ENCODE results near the gene RAB1A.

Gene RAB1A

DNA sequence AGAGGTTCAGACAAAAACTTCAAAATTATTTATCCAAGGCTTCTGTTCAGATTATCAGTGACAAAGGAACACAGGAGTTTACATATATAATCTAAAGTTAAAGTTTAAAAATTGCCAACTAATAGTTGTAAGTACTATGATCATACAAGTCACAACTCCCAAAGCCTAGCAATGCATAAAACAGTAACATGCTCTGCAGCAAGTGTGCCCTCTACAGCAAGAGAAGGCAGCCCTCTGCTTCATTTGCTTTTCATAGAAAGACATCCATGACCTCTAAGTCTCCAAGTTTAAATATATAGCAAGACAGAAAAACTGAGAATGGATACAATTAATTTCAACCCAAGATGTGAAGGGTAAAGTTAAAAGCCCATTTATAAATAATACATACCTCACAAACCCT, 13.3 kb downstream of the RAB1A start:
- DNase-seq (ENCODE audit: insufficient read length, low spot score), result no peak
- no peak for FAIRE-seq
- TF ChIP-seq, protein P1, sequence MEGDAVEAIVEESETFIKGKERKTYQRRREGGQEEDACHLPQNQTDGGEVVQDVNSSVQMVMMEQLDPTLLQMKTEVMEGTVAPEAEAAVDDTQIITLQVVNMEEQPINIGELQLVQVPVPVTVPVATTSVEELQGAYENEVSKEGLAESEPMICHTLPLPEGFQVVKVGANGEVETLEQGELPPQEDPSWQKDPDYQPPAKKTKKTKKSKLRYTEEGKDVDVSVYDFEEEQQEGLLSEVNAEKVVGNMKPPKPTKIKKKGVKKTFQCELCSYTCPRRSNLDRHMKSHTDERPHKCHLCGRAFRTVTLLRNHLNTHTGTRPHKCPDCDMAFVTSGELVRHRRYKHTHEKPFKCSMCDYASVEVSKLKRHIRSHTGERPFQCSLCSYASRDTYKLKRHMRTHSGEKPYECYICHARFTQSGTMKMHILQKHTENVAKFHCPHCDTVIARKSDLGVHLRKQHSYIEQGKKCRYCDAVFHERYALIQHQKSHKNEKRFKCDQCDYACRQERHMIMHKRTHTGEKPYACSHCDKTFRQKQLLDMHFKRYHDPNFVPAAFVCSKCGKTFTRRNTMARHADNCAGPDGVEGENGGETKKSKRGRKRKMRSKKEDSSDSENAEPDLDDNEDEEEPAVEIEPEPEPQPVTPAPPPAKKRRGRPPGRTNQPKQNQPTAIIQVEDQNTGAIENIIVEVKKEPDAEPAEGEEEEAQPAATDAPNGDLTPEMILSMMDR (IDR thresholded peaks at IDR 0.05; ENCODE audit: insufficient read depth, missing control alignments), result no peak

GRCh38 chr2:65114921-65115320, 15.0 kb downstream of the RAB1A start:
- DNase-seq (ENCODE audit: insufficient read length, low spot score) (no peak), FAIRE-seq (no peak)
- TF ChIP-seq, protein P1 (IDR thresholded peaks at IDR 0.05; ENCODE audit: insufficient read depth, missing control alignments), result no peak

GRCh38 chr2:65113816-65114215, 16.1 kb downstream of the RAB1A start:
- no peak for DNase-seq (ENCODE audit: insufficient read length, low spot score)
- FAIRE-seq, result no peak
- TF ChIP-seq, protein P1 (IDR thresholded peaks at IDR 0.05; ENCODE audit: insufficient read depth, missing control alignments), result no peak

- DNase-seq (ENCODE audit: insufficient read length, low spot score), result no peak
- no peak for FAIRE-seq
- TF ChIP-seq, protein P1 (IDR thresholded peaks at IDR 0.05; ENCODE audit: insufficient read depth, missing control alignments), result no peak
These were observed 16.7 kb downstream of the RAB1A start for GRCh38 chr2:65113229-65113628.

DNA sequence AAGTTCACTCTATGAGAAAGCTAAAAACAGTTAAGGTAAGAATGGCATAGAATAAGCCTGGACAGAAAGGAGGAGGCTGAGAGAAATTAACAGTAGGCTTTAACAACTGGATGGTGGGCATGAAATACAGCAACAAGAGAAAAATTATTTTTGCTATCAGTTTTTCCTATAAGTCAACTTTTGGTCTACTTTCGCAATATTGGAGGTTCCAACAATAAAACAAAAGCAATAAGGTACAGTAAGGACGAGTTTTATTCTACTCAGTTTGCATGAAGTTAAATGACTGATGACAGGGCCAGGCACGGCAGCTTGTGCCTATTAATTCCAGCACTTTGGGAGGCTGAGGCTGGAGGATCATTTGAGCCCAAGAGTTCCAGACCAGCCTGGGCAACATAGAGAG, 17.3 kb downstream of the RAB1A start:
- FAIRE-seq (no peak), DNase-seq (ENCODE audit: insufficient read length, low spot score) (no peak)
- TF ChIP-seq, protein P1 (IDR thresholded peaks at IDR 0.05; ENCODE audit: insufficient read depth, missing control alignments), result no peak

DNA sequence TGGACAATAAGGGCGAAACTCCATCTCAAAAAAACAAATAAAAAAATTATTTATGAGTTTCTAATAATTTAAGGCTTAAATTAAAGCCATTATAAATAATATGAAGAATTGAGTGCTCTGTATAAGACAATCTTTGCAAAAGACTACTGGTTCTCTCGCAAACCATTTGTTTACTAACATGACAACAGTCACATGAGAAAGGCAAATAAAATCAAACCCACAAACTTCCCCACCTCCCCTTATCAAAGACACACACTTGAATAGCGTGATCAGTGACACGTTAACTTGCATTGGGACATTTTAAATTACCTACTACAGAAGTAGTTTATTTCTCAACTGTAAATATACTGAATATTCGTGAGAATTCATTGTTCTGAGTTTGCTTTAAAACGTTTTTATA, 21.1 kb downstream of the RAB1A start:
- FAIRE-seq, result no peak
- no peak for DNase-seq (ENCODE audit: insufficient read length, low spot score)
- TF ChIP-seq, protein P1 (IDR thresholded peaks at IDR 0.05; ENCODE audit: insufficient read depth, missing control alignments), result no peak

DNA sequence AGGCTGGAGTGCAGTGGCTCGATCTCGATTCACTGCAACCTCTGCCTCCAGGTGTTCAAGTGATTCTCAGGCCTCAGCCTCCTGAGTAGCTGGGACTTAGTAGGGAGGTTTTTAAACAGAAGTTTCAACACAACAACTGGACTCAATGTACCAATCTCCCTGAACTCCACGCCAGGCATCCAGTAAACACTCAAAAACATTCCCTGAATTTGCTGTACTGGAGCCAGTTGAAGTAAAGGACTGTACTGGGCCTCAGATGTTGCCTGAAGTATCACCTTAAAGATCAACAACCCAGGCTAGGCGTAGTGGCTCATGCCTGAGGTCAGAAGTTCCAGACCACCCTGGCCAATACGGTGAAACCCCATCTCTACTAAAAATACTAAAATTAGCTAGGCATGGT, 22.4 kb downstream of the RAB1A start:
- TF ChIP-seq, protein P1 (IDR thresholded peaks at IDR 0.05; ENCODE audit: insufficient read depth, missing control alignments), result no peak
- DNase-seq (ENCODE audit: insufficient read length, low spot score) (no peak), FAIRE-seq (no peak)
